SKM-1 treated with dmso at 0.1 percent for 144 hours (cell line): ENCODE data around the gene ERAP2.

Experiments
- DNase-seq: peaks from one replicate; lab custom pipeline; 2025; ENCODE audit not compliant: unreplicated experiment; lab: John Stamatoyannopoulos, UW

The ERAP2 gene

GRCh38 chr5:96961053-96961452 is 84.8 kb downstream of the ERAP2 start:
- DNase-seq = peak; percentile 62

- DNase-seq = peak; percentile 19
Observed at GRCh38 chr5:96962540-96962991, 86.3 kb downstream of the ERAP2 start.

GRCh38 chr5:96963267-96963666 is 87.0 kb downstream of the ERAP2 start:
- no peak for DNase-seq

GRCh38 chr5:96966801-96967200 is 90.5 kb downstream of the ERAP2 start:
- no peak for DNase-seq

DNA sequence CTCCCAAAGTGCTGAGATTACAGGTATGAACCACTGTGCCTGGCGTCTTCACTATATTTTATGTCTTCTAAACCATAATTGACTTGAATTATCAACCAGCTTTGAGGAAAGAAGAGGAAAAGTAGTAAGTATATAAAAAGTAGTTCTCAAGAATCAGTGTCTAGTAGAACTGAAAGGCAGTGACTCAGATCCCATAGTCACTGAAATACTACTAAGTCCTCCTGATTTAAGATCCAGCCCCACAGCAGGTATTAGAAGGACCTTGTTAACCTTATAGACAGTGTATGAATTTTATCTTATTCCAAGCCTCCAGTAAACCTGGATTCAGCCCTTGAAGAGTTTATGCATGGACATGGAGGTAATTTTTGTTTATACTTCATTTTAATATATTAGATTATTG is 91.1 kb downstream of the ERAP2 start:
- no peak for DNase-seq

DNA sequence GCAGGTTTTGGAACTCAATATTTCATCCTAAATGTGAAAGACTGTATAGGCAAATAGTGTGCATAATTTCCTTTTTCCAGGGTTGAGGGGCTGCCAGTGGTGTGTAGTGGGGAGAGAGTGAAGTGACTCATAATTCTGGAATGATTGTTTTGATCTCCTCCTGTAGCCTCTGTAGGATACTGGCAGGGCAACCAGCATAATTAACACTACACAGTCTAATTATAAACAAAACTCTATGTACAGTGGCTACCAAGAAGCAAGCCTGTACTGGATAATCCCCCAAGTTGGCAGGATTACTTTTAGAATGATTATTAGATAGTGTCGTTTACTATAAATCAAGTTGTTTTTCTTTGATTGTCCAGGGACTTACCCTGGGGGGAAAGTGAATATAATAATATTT is 91.8 kb downstream of the ERAP2 start:
- no peak for DNase-seq

GRCh38 chr5:96968614-96969013 is 92.3 kb downstream of the ERAP2 start:
- no peak for DNase-seq
